ENCODE data around the gene NPR1. TPM values are rescaled to one million over a fixed set of nuclear protein-coding genes. Genes with fewer than 3 reads are reported as not detected.
A peak's percentile ranks its signal among the peaks of the same experiment; 100 is the strongest.

NPR1 gene
- total RNA-seq (89.3 TPM), polyA plus RNA-seq (ENCODE audit: insufficient read depth, low read depth, low replicate concordance) (57.8 TPM)
- long read RNA-seq, donor 1, full-length matches to known transcripts: 3 of 3 reads
- long read RNA-seq, donor 1, partial matches to known transcripts: 0 of 3 reads
- long read RNA-seq, donor 1, other reads (novel, unspliced or antisense): 0 of 3 reads
- long read RNA-seq, donor 2, full-length matches to known transcripts: 3 of 17 reads
- long read RNA-seq, donor 2, partial matches to known transcripts: 14 of 17 reads
- long read RNA-seq, donor 2, other reads (novel, unspliced or antisense): 0 of 17 reads
- long read RNA-seq, donor 3, full-length matches to known transcripts: 5 of 20 reads
- long read RNA-seq, donor 3, partial matches to known transcripts: 15 of 20 reads
- long read RNA-seq, donor 3, other reads (novel, unspliced or antisense): 0 of 20 reads
- long read RNA-seq, donor 4, full-length matches to known transcripts: 5 of 5 reads
- long read RNA-seq, donor 4, partial matches to known transcripts: 0 of 5 reads
- long read RNA-seq, donor 4, other reads (novel, unspliced or antisense): 0 of 5 reads
- long read RNA-seq, donor 5: 0 reads
- long read RNA-seq, donor 6, full-length matches to known transcripts: 2 of 2 reads
- long read RNA-seq, donor 6, partial matches to known transcripts: 0 of 2 reads
- long read RNA-seq, donor 6, other reads (novel, unspliced or antisense): 0 of 2 reads
- long read RNA-seq, donor 7, full-length matches to known transcripts: 73 of 143 reads
- long read RNA-seq, donor 7, partial matches to known transcripts: 50 of 143 reads
- long read RNA-seq, donor 7, other reads (novel, unspliced or antisense): 20 of 143 reads
- long read RNA-seq, donor 8, full-length matches to known transcripts: 5 of 27 reads
- long read RNA-seq, donor 8, partial matches to known transcripts: 22 of 27 reads
- long read RNA-seq, donor 8, other reads (novel, unspliced or antisense): 0 of 27 reads
- long read RNA-seq, donor 9, partial matches to known transcripts: 7 of 7 reads
- long read RNA-seq, donor 9, other reads (novel, unspliced or antisense): 0 of 7 reads
- long read RNA-seq, donor 10, full-length matches to known transcripts: 4 of 24 reads
- long read RNA-seq, donor 10, partial matches to known transcripts: 20 of 24 reads
- long read RNA-seq, donor 10, other reads (novel, unspliced or antisense): 0 of 24 reads

DNA sequence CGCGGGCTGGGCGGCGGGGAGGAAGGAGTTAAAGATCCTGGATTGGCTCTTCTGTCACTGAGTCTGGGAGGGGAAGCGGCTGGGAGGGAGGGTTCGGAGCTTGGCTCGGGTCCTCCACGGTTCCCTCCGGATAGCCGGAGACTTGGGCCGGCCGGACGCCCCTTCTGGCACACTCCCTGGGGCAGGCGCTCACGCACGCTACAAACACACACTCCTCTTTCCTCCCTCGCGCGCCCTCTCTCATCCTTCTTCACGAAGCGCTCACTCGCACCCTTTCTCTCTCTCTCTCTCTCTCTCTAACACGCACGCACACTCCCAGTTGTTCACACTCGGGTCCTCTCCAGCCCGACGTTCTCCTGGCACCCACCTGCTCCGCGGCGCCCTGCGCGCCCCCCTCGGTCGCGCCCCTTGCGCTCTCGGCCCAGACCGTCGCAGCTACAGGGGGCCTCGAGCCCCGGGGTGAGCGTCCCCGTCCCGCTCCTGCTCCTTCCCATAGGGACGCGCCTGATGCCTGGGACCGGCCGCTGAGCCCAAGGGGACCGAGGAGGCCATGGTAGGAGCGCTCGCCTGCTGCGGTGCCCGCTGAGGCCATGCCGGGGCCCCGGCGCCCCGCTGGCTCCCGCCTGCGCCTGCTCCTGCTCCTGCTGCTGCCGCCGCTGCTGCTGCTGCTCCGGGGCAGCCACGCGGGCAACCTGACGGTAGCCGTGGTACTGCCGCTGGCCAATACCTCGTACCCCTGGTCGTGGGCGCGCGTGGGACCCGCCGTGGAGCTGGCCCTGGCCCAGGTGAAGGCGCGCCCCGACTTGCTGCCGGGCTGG lies at the start of gene NPR1:
Gene NPR1, plus strand, starts transcription at position 170 of the 818 bp plus-strand sequence. Its CDS starts 421 bp downstream, at position 591.
- Histone ChIP-seq H3K27ac (ENCODE audit: low read depth in 2 of 2, low read length in 2 of 2) (peak within 1 kb of the TSS; percentile 74 to 77), H3K27me3 (ENCODE audit: control insufficient read depth, insufficient read depth, low read length) (no peaks in the 10 kb centered on the region), H3K4me3 (ENCODE audit: low read length in 3 of 3) (peak within 1 kb of the TSS; percentile 61 to 73 (median 64)), H3K9ac (ENCODE audit: low read length in 3 of 3) (peak within 1 kb of the TSS; percentile 42 to 73 (median 66)), H3K4me1 (ENCODE audit: control insufficient read depth in 2 of 3, insufficient read depth in 2 of 3, low read depth in 1 of 3, low read length in 3 of 3) (peaks cover 0 to 19% (median 6%) of the 10 kb centered on the region in 3 donors), H3K9me3 (ENCODE audit: control insufficient read depth in 2 of 3, insufficient read depth in 1 of 3, low read length in 3 of 3) (no peaks in the 10 kb centered on the region), H3K36me3 (ENCODE audit: control insufficient read depth in 2 of 3, insufficient read depth in 3 of 3, low read length in 3 of 3) (peaks cover 0 to 3% (median 0%) of the 10 kb centered on the region in 3 donors)
- TF ChIP-seq, protein P1, sequence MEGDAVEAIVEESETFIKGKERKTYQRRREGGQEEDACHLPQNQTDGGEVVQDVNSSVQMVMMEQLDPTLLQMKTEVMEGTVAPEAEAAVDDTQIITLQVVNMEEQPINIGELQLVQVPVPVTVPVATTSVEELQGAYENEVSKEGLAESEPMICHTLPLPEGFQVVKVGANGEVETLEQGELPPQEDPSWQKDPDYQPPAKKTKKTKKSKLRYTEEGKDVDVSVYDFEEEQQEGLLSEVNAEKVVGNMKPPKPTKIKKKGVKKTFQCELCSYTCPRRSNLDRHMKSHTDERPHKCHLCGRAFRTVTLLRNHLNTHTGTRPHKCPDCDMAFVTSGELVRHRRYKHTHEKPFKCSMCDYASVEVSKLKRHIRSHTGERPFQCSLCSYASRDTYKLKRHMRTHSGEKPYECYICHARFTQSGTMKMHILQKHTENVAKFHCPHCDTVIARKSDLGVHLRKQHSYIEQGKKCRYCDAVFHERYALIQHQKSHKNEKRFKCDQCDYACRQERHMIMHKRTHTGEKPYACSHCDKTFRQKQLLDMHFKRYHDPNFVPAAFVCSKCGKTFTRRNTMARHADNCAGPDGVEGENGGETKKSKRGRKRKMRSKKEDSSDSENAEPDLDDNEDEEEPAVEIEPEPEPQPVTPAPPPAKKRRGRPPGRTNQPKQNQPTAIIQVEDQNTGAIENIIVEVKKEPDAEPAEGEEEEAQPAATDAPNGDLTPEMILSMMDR (IDR thresholded peaks at IDR 0.05; ENCODE audit: borderline replicate concordance, extremely low read depth, insufficient read depth): peak; percentile 3
- FAIRE-seq (no peak), DNase-seq (peak in 4 of 5 donors; percentile 48 to 88 (median 72))
- intact Hi-C loops (cut with DNase I): no loop called here

DNA sequence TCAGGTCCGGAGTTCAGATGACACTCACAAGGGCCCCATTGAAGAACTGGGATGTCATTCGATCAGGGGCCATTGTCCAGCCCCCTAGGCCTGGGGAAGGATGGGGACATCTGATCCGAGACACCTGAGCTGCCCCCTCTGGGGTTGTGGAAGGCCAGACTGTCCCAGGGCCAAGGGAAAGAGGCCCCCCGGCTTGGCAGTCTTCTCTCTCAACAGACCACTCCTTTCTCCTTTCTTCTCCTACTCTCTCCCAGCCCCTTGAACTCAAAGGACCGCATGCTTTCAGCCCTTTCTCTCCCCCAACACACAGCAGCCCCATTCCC lies 49.2 kb upstream of the NPR1 start:
- Histone ChIP-seq H3K27me3 (ENCODE audit: control insufficient read depth, insufficient read depth, low read length) (no peaks in the 10 kb centered on the region), H3K4me1 (ENCODE audit: control insufficient read depth in 2 of 3, insufficient read depth in 2 of 3, low read depth in 1 of 3, low read length in 3 of 3) (peaks cover 0 to 37% (median 25%) of the 10 kb centered on the region in 3 donors), H3K9me3 (ENCODE audit: control insufficient read depth in 2 of 3, insufficient read depth in 1 of 3, low read length in 3 of 3) (no peaks in the 10 kb centered on the region), H3K36me3 (ENCODE audit: control insufficient read depth in 2 of 3, insufficient read depth in 3 of 3, low read length in 3 of 3) (peaks cover 0 to 4% (median 0%) of the 10 kb centered on the region in 3 donors), H3K4me3 (ENCODE audit: low read length in 3 of 3) (no peak overlapping the region), H3K9ac (ENCODE audit: low read length in 3 of 3) (no peak overlapping the region), H3K27ac (ENCODE audit: low read depth in 2 of 2, low read length in 2 of 2) (no peak overlapping the region)
- intact Hi-C loops (cut with DNase I): no loop called here
- TF ChIP-seq, protein P1 (IDR thresholded peaks at IDR 0.05; ENCODE audit: borderline replicate concordance, extremely low read depth, insufficient read depth): no peak
- no peak for FAIRE-seq
- peak in 1 of 5 donors; percentile 43 for DNase-seq

DNA sequence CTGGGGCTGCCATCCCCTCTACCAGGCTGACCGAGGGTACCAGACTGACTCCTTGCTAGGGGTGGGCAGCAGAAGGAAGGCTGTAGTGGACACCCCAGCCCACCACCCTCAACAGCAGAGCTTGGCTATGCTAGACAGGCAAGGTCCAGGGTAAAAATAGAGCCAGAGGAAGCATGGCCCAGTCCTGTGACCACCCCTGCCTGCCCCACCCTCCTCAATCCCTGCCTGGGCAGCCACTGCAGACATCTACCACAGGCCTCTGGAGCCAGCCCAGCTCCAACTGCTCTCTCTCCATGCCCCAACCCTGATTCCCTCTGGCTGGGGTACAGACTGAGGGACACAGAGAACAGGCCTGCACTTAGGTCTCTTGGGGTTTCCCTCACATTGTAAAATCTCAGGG lies 48.5 kb upstream of the NPR1 start:
- no peak for FAIRE-seq
- H3K4me3 ChIP-seq (ENCODE audit: low read length in 3 of 3): no peak overlapping the region
- peak overlapping the region in 1 of 2 donors; percentile 20 for H3K27ac ChIP-seq (ENCODE audit: low read depth in 2 of 2, low read length in 2 of 2)
- H3K27me3 ChIP-seq (ENCODE audit: control insufficient read depth, insufficient read depth, low read length): no peaks in the 10 kb centered on the region
- no peaks in the 10 kb centered on the region for H3K9me3 ChIP-seq (ENCODE audit: control insufficient read depth in 2 of 3, insufficient read depth in 1 of 3, low read length in 3 of 3)
- peaks cover 0 to 4% (median 0%) of the 10 kb centered on the region in 3 donors for H3K36me3 ChIP-seq (ENCODE audit: control insufficient read depth in 2 of 3, insufficient read depth in 3 of 3, low read length in 3 of 3)
- peaks cover 0 to 36% (median 25%) of the 10 kb centered on the region in 3 donors for H3K4me1 ChIP-seq (ENCODE audit: control insufficient read depth in 2 of 3, insufficient read depth in 2 of 3, low read depth in 1 of 3, low read length in 3 of 3)
- DNase-seq: peak in 1 of 5 donors; percentile 57
- intact Hi-C loops (cut with DNase I): no loop called here
- TF ChIP-seq, protein P1 (IDR thresholded peaks at IDR 0.05; ENCODE audit: borderline replicate concordance, extremely low read depth, insufficient read depth): no peak
- H3K9ac ChIP-seq (ENCODE audit: low read length in 3 of 3): peak overlapping the region in 1 of 3 donors; percentile 34
